NCI-H2227 treated with DMSO at 0.1 percent for 48 hours (cell line): ENCODE results near the gene ZNF423.

Experiments
- DNase-seq: peaks from one replicate; lab custom pipeline; 2025; lab: John Stamatoyannopoulos, UW

Gene ZNF423

GRCh38 chr16:49456763-49457162 is 399.1 kb downstream of the ZNF423 start:
- DNase-seq, result no peak

GRCh38 chr16:49455991-49456745 is 399.7 kb downstream of the ZNF423 start:
- DNase-seq, result no peak

GRCh38 chr16:49455181-49455990 is 400.5 kb downstream of the ZNF423 start:
- no peak for DNase-seq

GRCh38 chr16:49454426-49455180 is 401.3 kb downstream of the ZNF423 start:
- no peak for DNase-seq

- no peak for DNase-seq
Observed at GRCh38 chr16:49453983-49454382, 401.9 kb downstream of the ZNF423 start.

GRCh38 chr16:49453021-49453420 is 402.9 kb downstream of the ZNF423 start:
- DNase-seq, result no peak

GRCh38 chr16:49452578-49452977 is 403.3 kb downstream of the ZNF423 start:
- DNase-seq, result no peak

GRCh38 chr16:49452108-49452507 is 403.8 kb downstream of the ZNF423 start:
- DNase-seq, result no peak

- DNase-seq, result no peak
Observed at GRCh38 chr16:49446805-49447204, 409.1 kb downstream of the ZNF423 start.

GRCh38 chr16:49443576-49443975 is 412.3 kb downstream of the ZNF423 start:
- no peak for DNase-seq

- no peak for DNase-seq
Observed at GRCh38 chr16:49442805-49443204, 413.1 kb downstream of the ZNF423 start.

- peak; percentile 24 for DNase-seq
Observed at GRCh38 chr16:49441366-49441780, 414.5 kb downstream of the ZNF423 start.

GRCh38 chr16:49440156-49441065 is 415.5 kb downstream of the ZNF423 start:
- no peak for DNase-seq

- DNase-seq, result no peak
Observed at GRCh38 chr16:49439676-49440075, 416.2 kb downstream of the ZNF423 start.

- no peak for DNase-seq
Observed at GRCh38 chr16:49439050-49439449, 416.9 kb downstream of the ZNF423 start.
